Type B pancreatic cell (in vitro differentiated cells): ENCODE measurements around the gene EN2. TPM values are rescaled to one million over a fixed set of nuclear protein-coding genes. Genes with fewer than 3 reads are reported as not detected.

Experiments used
- DNase-seq: peaks from one replicate; pipeline ENCODE4 v3.0.0; 2021; ENCODE audit warnings: mixed read lengths; ENCODE audit not compliant: unreplicated experiment; ENCODE audit errors: extremely low spot score
- H3K27ac Mint-ChIP-seq: 2 replicates; pipeline ENCODE4 v1.8.0; 2021; ENCODE audit warnings: mild to moderate bottlenecking, mixed read lengths
- H3K27me3 Mint-ChIP-seq: 2 replicates; pipeline ENCODE4 v1.8.0; 2021; ENCODE audit warnings: mixed read lengths
- H3K36me3 Mint-ChIP-seq: 2 replicates; pipeline ENCODE4 v1.8.0; 2021; ENCODE audit warnings: mixed read lengths
- H3K4me1 Mint-ChIP-seq: one replicate; pipeline ENCODE4 v1.8.0; 2021; ENCODE audit warnings: mixed read lengths; ENCODE audit not compliant: unreplicated experiment
- H3K4me3 Mint-ChIP-seq: 2 replicates; pipeline ENCODE4 v1.8.0; 2021; ENCODE audit warnings: mild to moderate bottlenecking, mixed read lengths
- H3K9me3 Mint-ChIP-seq: 2 replicates; pipeline ENCODE4 v1.8.0; 2021; ENCODE audit warnings: mixed read lengths
- CTCF ChIP-seq: fragments of 200-600 bp; sonication (generic); conservative IDR thresholded peaks from 2 replicates; pipeline ENCODE4 v1.5.0; 2021; ENCODE audit warnings: antibody characterized with exemption, mild to moderate bottlenecking
- total RNA-seq: library from RNA; stranded (reverse); gene quantifications from 2 replicates; pipeline ENCODE4 v1.2.1, GENCODE V29; 2021; ENCODE audit warnings: low replicate concordance

EN2 gene
- total RNA-seq, 1 donor from 2014 or later: 0.94 TPM

- DNase-seq: no peak
- H3K4me1 Mint-ChIP-seq: peaks cover 3% of the 10 kb centered on the region
- peaks cover 97% of the 10 kb centered on the region for H3K27me3 Mint-ChIP-seq
- H3K27ac Mint-ChIP-seq: no peak overlapping the region
- TF ChIP-seq CTCF: no peak
- H3K4me3 Mint-ChIP-seq: peak overlapping the region; percentile 59
- no peaks in the 10 kb centered on the region for H3K9me3 Mint-ChIP-seq
- no peaks in the 10 kb centered on the region for H3K36me3 Mint-ChIP-seq
Observed at GRCh38 chr7:155466142-155466813, 8.3 kb downstream of the EN2 start.

GRCh38 chr7:155466814-155467733 is 9.1 kb downstream of the EN2 start:
- H3K9me3 Mint-ChIP-seq: no peaks in the 10 kb centered on the region
- peaks cover 97% of the 10 kb centered on the region for H3K27me3 Mint-ChIP-seq
- H3K27ac Mint-ChIP-seq: no peak overlapping the region
- TF ChIP-seq CTCF: peak; percentile 66
- peaks cover 4% of the 10 kb centered on the region for H3K4me1 Mint-ChIP-seq
- no peaks in the 10 kb centered on the region for H3K36me3 Mint-ChIP-seq
- peak overlapping the region; percentile 72 for H3K4me3 Mint-ChIP-seq
- DNase-seq: no peak

DNA sequence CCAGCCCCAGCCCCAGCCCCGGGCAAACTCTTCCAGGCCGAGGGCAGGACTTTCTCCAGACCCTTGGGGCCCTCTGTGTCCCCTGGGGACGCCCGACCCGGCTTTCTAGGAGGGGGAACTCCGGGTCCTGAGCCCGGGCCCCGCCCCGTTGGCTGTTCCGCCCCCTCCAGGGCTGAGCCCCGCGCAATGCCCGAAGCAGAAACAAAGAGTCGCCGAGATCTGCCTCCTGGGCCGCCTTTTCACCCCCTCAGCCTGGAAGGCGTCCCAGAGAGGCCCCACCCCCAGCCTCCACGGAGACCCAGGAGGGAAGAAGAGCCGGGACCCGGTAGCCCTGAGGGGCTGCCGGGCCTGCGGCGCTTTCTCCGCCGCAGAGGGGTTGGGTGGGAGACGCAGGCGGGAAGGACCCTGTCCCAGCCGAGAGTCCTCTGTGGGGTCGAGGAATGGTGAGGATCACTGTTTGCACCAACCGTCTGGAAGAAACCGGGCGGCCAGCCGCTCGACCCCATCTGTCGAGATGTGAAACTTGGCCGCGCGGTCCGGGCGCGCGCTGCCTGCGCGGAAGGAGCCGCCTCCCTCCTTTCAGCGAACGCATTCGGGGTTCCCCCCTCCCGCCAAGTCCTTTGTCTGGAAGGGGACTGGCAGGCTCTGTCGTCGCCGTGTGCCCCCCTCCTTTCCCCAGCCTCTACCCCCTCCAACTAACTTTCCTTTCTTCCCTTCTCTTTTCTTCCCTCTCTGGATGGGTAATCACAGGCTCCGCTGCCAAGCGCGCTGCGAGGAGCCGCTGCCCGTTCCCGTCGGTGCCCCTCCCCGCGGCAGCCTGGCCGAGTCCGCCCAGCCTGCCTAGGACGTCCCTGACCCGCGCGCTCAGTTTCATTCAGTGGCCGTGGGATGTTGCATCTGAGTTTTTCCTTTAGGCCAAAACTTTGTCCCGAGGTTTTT is 10.2 kb downstream of the EN2 start:
- no peak for TF ChIP-seq CTCF
- Mint-ChIP-seq H3K36me3 (no peaks in the 10 kb centered on the region), H3K4me3 (peak overlapping the region; percentile 52), H3K27ac (no peak overlapping the region), H3K27me3 (peaks cover 97% of the 10 kb centered on the region), H3K9me3 (no peaks in the 10 kb centered on the region), H3K4me1 (peaks cover 11% of the 10 kb centered on the region)
- no peak for DNase-seq

DNA sequence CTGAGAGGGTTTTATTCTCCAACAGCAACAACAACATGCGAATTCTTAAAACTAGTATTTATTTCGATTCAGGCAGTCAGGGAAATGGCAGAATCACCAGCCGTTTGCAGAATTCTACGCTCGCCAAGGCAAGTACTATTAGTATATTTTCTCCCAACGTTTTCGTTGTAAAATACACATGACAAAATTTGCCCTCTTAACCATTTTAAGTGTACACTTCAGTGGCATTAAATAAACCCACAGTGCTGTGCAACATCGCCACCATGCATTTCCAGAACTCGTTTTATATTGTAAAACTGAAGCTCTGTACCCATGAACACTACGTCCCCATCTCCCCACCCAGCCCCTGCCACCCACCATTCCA is 10.8 kb downstream of the EN2 start:
- DNase-seq: no peak
- peak overlapping the region; percentile 52 for H3K4me3 Mint-ChIP-seq
- no peaks in the 10 kb centered on the region for H3K36me3 Mint-ChIP-seq
- no peak overlapping the region for H3K27ac Mint-ChIP-seq
- TF ChIP-seq CTCF: no peak
- H3K9me3 Mint-ChIP-seq: no peaks in the 10 kb centered on the region
- peaks cover 97% of the 10 kb centered on the region for H3K27me3 Mint-ChIP-seq
- peaks cover 13% of the 10 kb centered on the region for H3K4me1 Mint-ChIP-seq

GRCh38 chr7:155469311-155470185 is 11.6 kb downstream of the EN2 start:
- no peak for DNase-seq
- H3K27me3 Mint-ChIP-seq: peaks cover 97% of the 10 kb centered on the region
- H3K36me3 Mint-ChIP-seq: no peaks in the 10 kb centered on the region
- no peak overlapping the region for H3K27ac Mint-ChIP-seq
- peaks cover 13% of the 10 kb centered on the region for H3K4me1 Mint-ChIP-seq
- no peaks in the 10 kb centered on the region for H3K9me3 Mint-ChIP-seq
- H3K4me3 Mint-ChIP-seq: peak overlapping the region; percentile 52
- TF ChIP-seq CTCF: no peak
